Inflammatory macrophage (primary cell): ENCODE data around the gene TMEM37.

ENCODE experiments used
- DNase-seq, 2 donors: peaks; one replicate each; pipeline ENCODE4 v3.0.0-alpha.2; 2020 to 2022

Gene TMEM37

GRCh38 chr2:119419065-119419464, 12.6 kb upstream of the TMEM37 start:
- no peak for DNase-seq

- DNase-seq: no peak
Observed at GRCh38 chr2:119419803-119420508, 11.7 kb upstream of the TMEM37 start.

GRCh38 chr2:119421304-119421703, 10.3 kb upstream of the TMEM37 start:
- no peak for DNase-seq

GRCh38 chr2:119421741-119422140, 9.9 kb upstream of the TMEM37 start:
- DNase-seq: no peak

GRCh38 chr2:119422360-119423107, 9.1 kb upstream of the TMEM37 start:
- DNase-seq: no peak

- no peak for DNase-seq
Observed at GRCh38 chr2:119423108-119423444, 8.6 kb upstream of the TMEM37 start.

- no peak for DNase-seq
Observed at GRCh38 chr2:119423811-119424210, 7.8 kb upstream of the TMEM37 start.

- DNase-seq: no peak
Observed at GRCh38 chr2:119424284-119425118, 7.2 kb upstream of the TMEM37 start.

GRCh38 chr2:119425119-119425405, 6.6 kb upstream of the TMEM37 start:
- DNase-seq: no peak

- no peak for DNase-seq
Observed at GRCh38 chr2:119425620-119426395, 5.8 kb upstream of the TMEM37 start.

- no peak for DNase-seq
Observed at GRCh38 chr2:119426396-119426675, 5.3 kb upstream of the TMEM37 start.

- DNase-seq: peak in 1 of 2 donors; percentile 35
Observed at GRCh38 chr2:119426801-119427395, 4.8 kb upstream of the TMEM37 start.

- DNase-seq: no peak
Observed at GRCh38 chr2:119427756-119428155, 3.9 kb upstream of the TMEM37 start.

- DNase-seq: peak; percentile 57 to 70
Observed at GRCh38 chr2:119428488-119429224, 3.0 kb upstream of the TMEM37 start.

- DNase-seq: peak; percentile 51 to 82
Observed at GRCh38 chr2:119429225-119429981, 2.3 kb upstream of the TMEM37 start.

- no peak for DNase-seq
Observed at GRCh38 chr2:119430023-119430498, 1.6 kb upstream of the TMEM37 start.

GRCh38 chr2:119431976-119432850, 559 bp downstream of the TMEM37 start:
- DNase-seq: peak; percentile 72 to 80

GRCh38 chr2:119432851-119433522, 1.3 kb downstream of the TMEM37 start:
- no peak for DNase-seq

- DNase-seq: no peak
Observed at GRCh38 chr2:119433636-119434327, 2.1 kb downstream of the TMEM37 start.
